GM23338 (cell line): Measurements from ENCODE around the gene CTNND2.

Source experiments
- CREB1 ChIP-seq: fragments of 250-450 bp; sonication (Bioruptor Pico); IDR thresholded peaks from 2 replicates; pipeline ENCODE4 v1.5.0; 2020; ENCODE audit warnings: low read depth, mild to moderate bottlenecking, moderate library complexity
- CTCF ChIP-seq, 2 experiments: fragments of 200-600 bp in 1 of 2; sonication (generic) in 1 of 2; conservative IDR thresholded peaks; 2 replicates each; pipeline versions ENCODE4 v1.5.1 to v1.6.1; 2016 to 2017; ENCODE audit warnings: antibody characterized with exemption in 2 of 2, low read depth in 2 of 2, mild to moderate bottlenecking in 2 of 2, moderate library complexity in 1 of 2
- ETS1 ChIP-seq: IDR thresholded peaks from 2 replicates; pipeline ENCODE4 v1.6.1; 2016; ENCODE audit warnings: antibody characterized with exemption
- EZH2 ChIP-seq: fragments of 200-600 bp; sonication (generic); IDR thresholded peaks from one replicate; pipeline ENCODE4 v1.8.0; 2017; ENCODE audit warnings: antibody characterized with exemption, mild to moderate bottlenecking, low read depth; ENCODE audit not compliant: unreplicated experiment
- EZH2phosphoT487 ChIP-seq: fragments of 200-600 bp; sonication (generic); IDR thresholded peaks from one replicate; pipeline ENCODE4 v1.8.1; 2018; ENCODE audit warnings: antibody characterized with exemption; ENCODE audit not compliant: unreplicated experiment
- JUNB ChIP-seq: IDR thresholded peaks from one replicate; pipeline ENCODE4 v1.6.1; 2016; ENCODE audit warnings: antibody characterized with exemption; ENCODE audit not compliant: unreplicated experiment
- NANOG ChIP-seq: IDR thresholded peaks from 2 replicates; pipeline ENCODE4 v1.6.1; 2016; ENCODE audit warnings: antibody characterized with exemption, borderline replicate concordance
- POLR2AphosphoS5 ChIP-seq: IDR thresholded peaks from 2 replicates; pipeline ENCODE4 v1.6.1; 2016; ENCODE audit warnings: antibody characterized with exemption, low read depth
- REST ChIP-seq: IDR thresholded peaks from one replicate; pipeline ENCODE4 v1.6.1; 2018; ENCODE audit warnings: antibody characterized with exemption; ENCODE audit not compliant: unreplicated experiment
- STAT1 ChIP-seq: IDR thresholded peaks from one replicate; pipeline ENCODE4 v1.6.1; 2016; ENCODE audit warnings: antibody characterized with exemption; ENCODE audit not compliant: unreplicated experiment
- ZNF114 ChIP-seq: fragments of 250-450 bp; sonication (Bioruptor Pico); IDR thresholded peaks from 2 replicates; pipeline ENCODE4 v1.5.0; 2020; ENCODE audit warnings: mild to moderate bottlenecking, moderate library complexity
- ZNF331 ChIP-seq: fragments of 250-450 bp; sonication (Bioruptor Pico); IDR thresholded peaks from 2 replicates; pipeline ENCODE4 v1.5.0; 2020; ENCODE audit warnings: low read depth, mild to moderate bottlenecking, moderate library complexity
- ZNF462 ChIP-seq: fragments of 250-450 bp; sonication (Bioruptor Pico); IDR thresholded peaks from 2 replicates; pipeline ENCODE4 v1.5.0; 2020; ENCODE audit warnings: mild to moderate bottlenecking, moderate library complexity

- no peak for TF ChIP-seq CTCF (conservative IDR thresholded peaks at IDR 0.05; ENCODE audit: low read depth in 2 of 2)
- no peak for TF ChIP-seq POLR2AphosphoS5
- TF ChIP-seq REST = no peak
- TF ChIP-seq ZNF114 (CRISPR knock-in tag) = no peak
- TF ChIP-seq EZH2phosphoT487 = no peak
- no peak for TF ChIP-seq EZH2
- TF ChIP-seq NANOG = no peak
- TF ChIP-seq CREB1 (CRISPR knock-in tag) = no peak
- no peak for TF ChIP-seq JUNB
- TF ChIP-seq ZNF331 = no peak
- no peak for TF ChIP-seq ETS1
- no peak for TF ChIP-seq STAT1
- TF ChIP-seq ZNF462 (CRISPR knock-in tag) = no peak
Observed at GRCh38 chr5:11177999-11178711, 726.1 kb downstream of the CTNND2 start.
